Type B pancreatic cell (in vitro differentiated cells): ENCODE measurements around the gene SYPL1. TPM values are rescaled to one million over a fixed set of nuclear protein-coding genes. Genes with fewer than 3 reads are reported as not detected.

Source experiments
- DNase-seq: peaks from one replicate; pipeline ENCODE4 v3.0.0; 2021; ENCODE audit warnings: mixed read lengths; ENCODE audit not compliant: unreplicated experiment; ENCODE audit errors: extremely low spot score
- H3K27ac Mint-ChIP-seq: 2 replicates; pipeline ENCODE4 v1.8.0; 2021; ENCODE audit warnings: mild to moderate bottlenecking, mixed read lengths
- H3K27me3 Mint-ChIP-seq: 2 replicates; pipeline ENCODE4 v1.8.0; 2021; ENCODE audit warnings: mixed read lengths
- H3K36me3 Mint-ChIP-seq: 2 replicates; pipeline ENCODE4 v1.8.0; 2021; ENCODE audit warnings: mixed read lengths
- H3K4me1 Mint-ChIP-seq: one replicate; pipeline ENCODE4 v1.8.0; 2021; ENCODE audit warnings: mixed read lengths; ENCODE audit not compliant: unreplicated experiment
- H3K4me3 Mint-ChIP-seq: 2 replicates; pipeline ENCODE4 v1.8.0; 2021; ENCODE audit warnings: mild to moderate bottlenecking, mixed read lengths
- H3K9me3 Mint-ChIP-seq: 2 replicates; pipeline ENCODE4 v1.8.0; 2021; ENCODE audit warnings: mixed read lengths
- CTCF ChIP-seq: fragments of 200-600 bp; sonication (generic); conservative IDR thresholded peaks from 2 replicates; pipeline ENCODE4 v1.5.0; 2021; ENCODE audit warnings: antibody characterized with exemption, mild to moderate bottlenecking
- total RNA-seq: library from RNA; stranded (reverse); gene quantifications from 2 replicates; pipeline ENCODE4 v1.2.1, GENCODE V29; 2021; ENCODE audit warnings: low replicate concordance

SYPL1 gene
- total RNA-seq, 1 donor from 2014 or later, result 59.0 TPM

- H3K36me3 Mint-ChIP-seq, result no peaks in the 10 kb centered on the region
- H3K4me1 Mint-ChIP-seq, result peaks cover 8% of the 10 kb centered on the region
- no peaks in the 10 kb centered on the region for H3K9me3 Mint-ChIP-seq
- no peak overlapping the region for H3K4me3 Mint-ChIP-seq
- no peak for TF ChIP-seq CTCF
- H3K27ac Mint-ChIP-seq, result no peak overlapping the region
- peaks cover 26% of the 10 kb centered on the region for H3K27me3 Mint-ChIP-seq
- DNase-seq, result no peak
These were observed 64.9 kb downstream of the SYPL1 start for GRCh38 chr7:106047184-106047583.

GRCh38 chr7:106045586-106045985 lies 66.5 kb downstream of the SYPL1 start:
- H3K27me3 Mint-ChIP-seq, result peaks cover 27% of the 10 kb centered on the region
- no peak for DNase-seq
- H3K9me3 Mint-ChIP-seq, result no peaks in the 10 kb centered on the region
- no peak overlapping the region for H3K27ac Mint-ChIP-seq
- H3K36me3 Mint-ChIP-seq, result no peaks in the 10 kb centered on the region
- no peak overlapping the region for H3K4me3 Mint-ChIP-seq
- no peak for TF ChIP-seq CTCF
- H3K4me1 Mint-ChIP-seq, result peaks cover 14% of the 10 kb centered on the region

- no peak overlapping the region for H3K27ac Mint-ChIP-seq
- no peaks in the 10 kb centered on the region for H3K9me3 Mint-ChIP-seq
- H3K36me3 Mint-ChIP-seq, result no peaks in the 10 kb centered on the region
- TF ChIP-seq CTCF, result no peak
- no peak overlapping the region for H3K4me3 Mint-ChIP-seq
- DNase-seq, result no peak
- H3K4me1 Mint-ChIP-seq, result peaks cover 14% of the 10 kb centered on the region
- H3K27me3 Mint-ChIP-seq, result peaks cover 27% of the 10 kb centered on the region
These were observed 67.0 kb downstream of the SYPL1 start for GRCh38 chr7:106045139-106045538.

- no peak for DNase-seq
- Mint-ChIP-seq H3K4me1 (peaks cover 14% of the 10 kb centered on the region), H3K36me3 (no peaks in the 10 kb centered on the region), H3K4me3 (peak overlapping the region; percentile 71), H3K27ac (peak overlapping the region; percentile 90), H3K9me3 (no peaks in the 10 kb centered on the region), H3K27me3 (peaks cover 27% of the 10 kb centered on the region)
- TF ChIP-seq CTCF, result no peak
These were observed 69.9 kb downstream of the SYPL1 start for GRCh38 chr7:106042196-106042611.

- DNase-seq, result no peak
- Mint-ChIP-seq H3K36me3 (no peaks in the 10 kb centered on the region), H3K4me1 (peaks cover 14% of the 10 kb centered on the region)
These were observed 70.9 kb downstream of the SYPL1 start for GRCh38 chr7:106041140-106041717.

More at GRCh38 chr7:106041140-106041717, 70.9 kb downstream of the SYPL1 start:
- no peaks in the 10 kb centered on the region for H3K9me3 Mint-ChIP-seq
- peak; percentile 86 for TF ChIP-seq CTCF
- H3K27me3 Mint-ChIP-seq, result peaks cover 27% of the 10 kb centered on the region
- H3K27ac Mint-ChIP-seq, result peak overlapping the region; percentile 32
- H3K4me3 Mint-ChIP-seq, result no peak overlapping the region

Other genes with a start within 250 kb of the SYPL1 start
- 15.8 and 16.0 TPM in 2 replicates for gene ATXN7L1, start 235.7 kb downstream of the SYPL1 start, total RNA-seq
- gene CDHR3, start 149.0 kb downstream of the SYPL1 start, total RNA-seq, result 5.6 and 15.5 TPM in 2 replicates
- gene NAMPT, start 172.7 kb upstream of the SYPL1 start, total RNA-seq, result 60.0 and 80.6 TPM in 2 replicates